NCI-H2029 (cell line): ENCODE results near the gene CAMK1.

Experiments
- DNase-seq: peaks from one replicate; lab custom pipeline; 2025; lab: John Stamatoyannopoulos, UW

Gene CAMK1

DNA sequence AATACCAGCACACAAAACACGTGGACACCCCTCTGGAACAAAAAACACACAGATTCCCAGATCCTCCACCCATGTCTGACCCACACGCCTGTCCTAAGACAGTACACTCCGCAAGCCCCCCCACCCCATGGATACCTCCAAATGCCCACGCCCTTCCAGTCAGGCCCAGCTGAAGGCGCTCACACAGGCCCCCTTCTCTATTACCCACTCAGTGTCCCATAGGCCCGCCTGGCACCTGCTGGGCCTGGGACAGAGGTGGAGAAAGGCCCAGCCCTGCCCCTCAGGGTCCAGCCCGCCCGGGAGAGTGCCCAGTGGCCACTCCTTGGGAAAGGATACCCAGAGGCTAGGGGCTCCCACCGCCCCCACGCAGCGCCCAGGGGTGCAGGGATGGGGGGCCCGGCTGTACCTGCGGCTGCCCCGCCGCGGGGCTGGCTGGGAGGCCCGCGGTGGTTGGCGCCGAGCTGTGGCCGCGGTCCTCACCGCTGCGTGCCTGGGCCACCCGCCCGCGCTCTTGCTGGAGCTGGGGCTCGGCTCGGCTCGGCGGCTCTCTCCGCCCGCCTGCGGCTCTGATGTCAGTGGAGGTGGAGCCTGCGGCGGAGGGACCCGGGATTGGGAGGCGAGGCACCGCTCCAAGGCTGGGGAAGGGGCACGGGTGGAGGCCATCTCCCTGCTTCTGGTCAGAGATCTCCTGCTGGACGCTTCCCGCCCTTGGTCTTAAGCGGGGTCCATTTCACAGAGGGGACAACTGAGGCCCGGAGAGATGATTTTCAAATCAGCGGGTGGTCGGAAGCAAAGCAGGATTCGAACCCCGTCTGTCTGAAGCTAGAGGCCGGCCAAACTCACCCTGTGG lies at the start of gene CAMK1:
TSS of gene CAMK1 (minus strand) at position 522 of the 850 bp plus-strand sequence. CDS start 2,198 bp downstream, outside the sequence.
- DNase-seq, result peak; percentile 68

DNA sequence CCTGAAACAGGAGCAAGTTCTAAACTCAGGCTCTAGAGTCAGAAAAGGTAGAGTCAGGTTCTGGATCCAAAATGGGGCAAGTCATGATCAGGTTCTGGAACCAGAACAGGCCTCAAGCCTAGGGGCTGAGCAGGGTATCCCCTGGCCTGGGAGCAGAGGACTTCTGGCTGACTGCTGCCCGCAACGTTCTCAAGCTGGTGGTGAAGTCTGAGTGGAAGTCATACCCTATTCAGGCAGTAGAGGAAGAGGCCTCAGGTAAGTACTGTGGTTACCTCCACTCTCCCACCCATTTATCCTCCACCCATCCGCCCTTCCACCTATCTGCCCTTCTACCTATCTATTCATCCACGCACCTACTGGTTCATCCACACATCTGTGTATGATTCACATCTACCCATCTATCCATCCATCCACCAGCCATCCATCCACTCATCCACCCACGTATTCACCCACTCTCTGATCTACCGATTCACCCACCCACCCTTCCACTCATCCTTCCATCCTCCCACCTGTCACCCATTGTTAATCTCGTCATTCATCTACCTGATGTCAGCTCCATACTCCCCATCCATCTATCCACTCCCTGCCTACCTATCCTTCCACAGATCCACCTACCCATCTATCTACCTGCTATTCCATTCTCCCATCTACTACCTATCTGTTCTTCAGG lies 49.1 kb upstream of the CAMK1 start:
- no peak for DNase-seq

DNA sequence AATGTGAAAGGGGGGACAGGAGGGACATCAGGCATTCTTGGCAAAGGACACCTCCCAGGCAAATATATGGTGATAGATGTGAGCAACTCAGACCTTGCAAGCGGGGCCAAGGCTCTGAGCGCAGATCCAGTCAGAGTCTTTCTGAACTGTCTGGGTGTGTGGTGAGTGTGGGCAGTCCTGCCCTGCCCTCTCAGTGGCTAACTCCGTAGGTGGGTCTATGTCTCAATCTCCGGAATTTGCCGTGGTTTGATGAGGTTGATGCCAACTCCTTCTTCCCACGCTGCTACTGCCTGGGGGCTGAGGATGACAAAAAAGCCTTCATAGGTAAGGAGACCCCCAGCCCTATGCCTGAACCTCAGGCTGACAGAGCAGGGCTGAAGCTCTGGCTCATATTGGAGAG lies 47.7 kb upstream of the CAMK1 start:
- no peak for DNase-seq

DNA sequence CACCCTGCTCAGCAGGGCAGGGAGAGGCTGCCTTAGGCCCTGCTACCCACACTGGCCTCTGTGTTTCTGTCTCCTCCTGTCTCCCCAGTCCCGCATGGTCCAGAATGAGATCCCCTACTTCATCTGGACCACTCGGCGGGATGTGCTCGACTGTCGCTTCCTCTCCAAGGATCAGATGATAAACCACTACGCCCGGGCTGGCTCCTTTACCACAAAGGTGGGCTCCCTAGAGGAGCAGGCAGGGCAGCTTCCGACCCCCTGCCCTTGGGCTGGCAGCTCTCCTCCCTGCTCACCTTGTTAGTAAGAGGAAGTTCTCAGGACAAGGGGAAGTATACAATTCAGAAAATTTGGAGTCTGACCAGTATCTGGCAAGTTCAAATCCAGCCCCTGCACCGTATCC lies 46.2 kb upstream of the CAMK1 start:
- DNase-seq, result no peak

DNA sequence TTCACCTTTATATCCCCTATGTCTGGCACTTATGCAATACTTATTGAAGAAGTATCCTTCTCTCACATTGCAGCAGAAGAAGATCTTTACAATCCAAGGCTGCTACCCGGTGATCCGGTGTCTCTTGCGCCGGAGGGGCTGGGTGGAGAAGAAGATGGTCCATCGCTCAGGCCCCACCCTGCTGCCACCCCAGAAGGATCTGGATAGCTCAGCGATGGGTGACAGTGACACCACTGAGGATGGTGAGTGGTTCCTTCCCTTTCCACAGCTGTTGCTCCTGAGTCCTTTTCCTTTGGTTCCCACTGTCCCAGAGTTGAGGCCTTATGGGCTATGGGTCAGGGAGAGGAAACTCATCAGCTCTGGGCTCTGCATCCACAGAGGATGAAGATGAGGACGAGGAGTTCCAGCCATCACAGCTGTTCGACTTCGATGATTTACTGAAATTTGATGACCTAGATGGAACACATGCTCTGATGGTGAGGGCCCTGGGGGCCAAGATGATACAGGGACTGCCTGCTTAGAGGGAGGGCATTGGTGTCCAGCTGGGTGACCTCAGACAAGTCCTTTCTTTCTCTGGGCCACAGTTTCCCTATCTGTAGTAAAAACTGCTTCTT lies 43.2 kb upstream of the CAMK1 start:
- DNase-seq, result no peak

DNA sequence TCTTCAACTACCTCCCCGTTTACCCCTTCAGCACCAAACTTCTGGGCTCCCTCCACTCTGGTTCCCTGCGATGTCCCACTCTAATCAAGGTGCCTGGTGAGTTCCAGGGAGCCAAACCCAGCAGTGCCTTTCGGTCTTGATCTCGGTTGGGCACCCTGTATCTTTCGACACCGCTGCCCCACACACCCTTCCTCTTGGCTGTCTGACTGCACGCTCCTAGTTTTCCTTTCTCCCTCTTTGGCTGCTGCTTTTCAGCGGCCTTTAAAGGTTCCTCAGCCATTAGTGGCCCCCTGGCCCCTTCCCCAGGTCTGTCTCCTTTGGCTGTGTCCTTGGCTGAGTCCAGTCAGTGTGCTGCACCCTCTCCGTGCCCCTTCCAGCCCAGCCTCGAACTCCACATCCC lies 41.1 kb upstream of the CAMK1 start:
- no peak for DNase-seq

DNA sequence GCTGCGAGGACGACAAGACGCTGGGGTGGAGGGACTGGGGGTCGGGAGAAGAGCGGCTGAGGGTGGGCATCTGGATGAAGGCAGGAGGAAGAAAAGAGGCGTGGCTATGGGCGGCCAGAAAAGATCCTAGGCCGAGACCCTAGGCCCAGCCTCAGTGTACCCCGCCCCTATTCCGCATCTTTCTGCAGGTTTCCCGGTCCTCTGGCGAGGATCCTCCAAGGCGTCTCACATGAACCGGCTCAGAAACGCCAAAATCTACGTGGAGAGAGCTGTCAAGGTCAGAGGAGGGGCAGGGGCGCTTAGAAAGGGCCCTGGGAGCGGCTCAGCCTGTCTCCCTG lies 40.7 kb upstream of the CAMK1 start:
- no peak for DNase-seq

DNA sequence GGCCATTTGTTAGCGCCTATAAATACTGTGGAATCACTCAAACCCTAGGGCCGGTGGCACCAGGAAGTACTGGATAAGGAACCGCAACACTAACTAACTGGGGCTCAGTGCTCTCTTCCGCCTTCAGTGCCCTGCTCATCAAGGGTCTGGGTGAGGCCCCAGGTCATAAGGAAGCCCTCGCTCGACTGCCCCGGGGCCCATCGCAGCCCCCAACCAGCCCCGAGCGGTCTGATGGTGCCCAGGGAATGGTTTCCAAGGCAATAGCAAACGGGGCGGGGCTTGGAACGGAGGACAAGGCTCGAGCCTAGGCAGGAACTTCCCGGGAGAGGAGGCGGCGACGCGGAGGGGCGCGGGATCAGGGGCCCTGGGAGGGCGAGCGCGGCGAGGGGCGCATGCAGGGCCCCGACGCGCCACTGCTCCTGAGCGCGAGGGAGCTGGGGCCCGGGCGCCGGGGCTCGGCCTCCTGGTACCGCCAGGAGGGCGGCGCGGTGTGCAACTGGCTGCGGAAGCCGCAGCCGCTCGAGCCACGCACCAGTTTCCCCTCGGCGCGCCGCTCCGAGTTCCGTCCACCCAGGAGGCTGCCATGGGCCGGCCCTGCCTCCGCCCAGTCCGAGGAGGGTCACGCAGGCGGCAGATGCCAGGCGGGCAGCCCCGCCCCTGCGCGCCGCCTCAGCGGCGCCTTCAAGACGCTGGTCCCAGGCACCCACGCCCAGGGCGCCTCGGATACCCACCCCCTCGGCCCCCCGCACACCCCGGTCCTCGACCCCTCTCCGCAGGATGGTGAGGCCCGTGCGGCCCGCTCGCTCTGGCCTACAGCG lies 40.1 kb upstream of the CAMK1 start, which contains the start of gene TTLL3:
TSS of gene TTLL3 (plus strand) at position 648 of the 818 bp plus-strand sequence. CDS start 400 bp downstream, outside the sequence.
- peak; percentile 80 for DNase-seq

DNA sequence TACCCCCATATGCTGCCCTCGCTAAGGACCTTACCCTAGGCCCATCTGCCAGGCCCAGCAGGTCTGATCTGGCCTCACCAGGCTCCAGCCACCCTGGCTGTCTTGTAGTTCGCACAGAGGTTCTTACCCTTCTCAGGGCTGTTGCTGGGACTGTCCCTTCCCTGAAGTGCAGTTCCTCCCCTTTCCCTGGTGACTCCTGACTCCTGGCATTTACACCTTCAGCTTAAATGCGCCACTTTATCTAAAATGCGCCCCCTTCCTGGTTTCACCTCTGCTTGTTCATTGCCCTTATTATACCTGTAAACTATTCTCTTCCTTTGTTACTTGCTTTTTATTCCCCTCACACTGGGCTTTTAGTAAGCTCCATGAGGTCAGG lies 39.5 kb upstream of the CAMK1 start:
- no peak for DNase-seq

DNA sequence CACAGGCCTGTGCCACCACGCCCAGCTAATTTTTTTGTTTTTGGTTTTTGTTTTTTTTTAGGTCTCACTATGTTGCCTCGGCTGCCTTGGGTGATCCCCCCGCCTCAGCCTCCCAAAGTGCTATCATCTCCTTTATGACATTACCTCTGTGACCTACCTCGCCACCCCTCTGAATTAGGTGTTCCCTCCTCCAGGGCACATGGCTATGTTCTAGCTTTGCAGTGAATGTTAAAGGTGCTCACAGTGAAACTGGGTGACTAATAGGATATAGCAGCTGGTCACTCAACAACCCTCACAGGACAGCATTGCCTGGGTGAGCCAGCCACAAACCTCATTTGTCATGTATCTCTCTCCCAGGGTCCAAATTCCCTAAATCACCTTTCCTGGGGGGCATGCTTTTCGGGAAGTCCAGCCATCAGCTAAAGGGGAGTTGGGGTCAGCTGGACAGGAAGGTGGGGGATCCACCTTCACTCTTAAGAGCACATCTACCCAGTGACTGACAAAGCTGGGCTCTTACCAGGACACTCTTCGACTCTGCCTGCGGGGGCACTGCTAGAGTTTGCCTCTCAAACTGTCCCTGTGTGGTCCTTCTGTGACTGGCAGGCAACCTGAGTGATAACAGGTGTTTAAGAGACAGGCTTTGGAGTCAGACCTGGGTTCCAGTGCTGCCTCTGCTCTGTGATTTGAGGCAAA lies 38.7 kb upstream of the CAMK1 start:
- DNase-seq, result peak; percentile 54

DNA sequence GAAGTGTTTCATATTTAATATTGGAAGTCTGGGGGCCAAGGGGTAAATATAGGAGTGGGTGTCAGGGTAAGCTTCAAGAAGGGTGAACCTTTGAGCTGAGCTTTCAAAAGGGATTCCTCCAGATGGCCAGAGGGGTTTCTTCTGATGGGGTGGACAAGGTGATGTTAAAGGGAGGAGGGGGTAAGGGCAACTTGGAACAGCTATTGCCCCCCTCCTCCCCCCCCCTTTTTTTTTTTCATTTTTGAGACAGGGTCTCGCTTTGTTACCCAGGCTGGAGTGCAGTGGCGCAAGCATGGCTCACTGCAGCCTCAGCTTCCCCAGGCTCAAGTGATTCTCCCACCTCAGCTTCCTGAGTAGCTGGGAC lies 38.2 kb upstream of the CAMK1 start:
- no peak for DNase-seq

DNA sequence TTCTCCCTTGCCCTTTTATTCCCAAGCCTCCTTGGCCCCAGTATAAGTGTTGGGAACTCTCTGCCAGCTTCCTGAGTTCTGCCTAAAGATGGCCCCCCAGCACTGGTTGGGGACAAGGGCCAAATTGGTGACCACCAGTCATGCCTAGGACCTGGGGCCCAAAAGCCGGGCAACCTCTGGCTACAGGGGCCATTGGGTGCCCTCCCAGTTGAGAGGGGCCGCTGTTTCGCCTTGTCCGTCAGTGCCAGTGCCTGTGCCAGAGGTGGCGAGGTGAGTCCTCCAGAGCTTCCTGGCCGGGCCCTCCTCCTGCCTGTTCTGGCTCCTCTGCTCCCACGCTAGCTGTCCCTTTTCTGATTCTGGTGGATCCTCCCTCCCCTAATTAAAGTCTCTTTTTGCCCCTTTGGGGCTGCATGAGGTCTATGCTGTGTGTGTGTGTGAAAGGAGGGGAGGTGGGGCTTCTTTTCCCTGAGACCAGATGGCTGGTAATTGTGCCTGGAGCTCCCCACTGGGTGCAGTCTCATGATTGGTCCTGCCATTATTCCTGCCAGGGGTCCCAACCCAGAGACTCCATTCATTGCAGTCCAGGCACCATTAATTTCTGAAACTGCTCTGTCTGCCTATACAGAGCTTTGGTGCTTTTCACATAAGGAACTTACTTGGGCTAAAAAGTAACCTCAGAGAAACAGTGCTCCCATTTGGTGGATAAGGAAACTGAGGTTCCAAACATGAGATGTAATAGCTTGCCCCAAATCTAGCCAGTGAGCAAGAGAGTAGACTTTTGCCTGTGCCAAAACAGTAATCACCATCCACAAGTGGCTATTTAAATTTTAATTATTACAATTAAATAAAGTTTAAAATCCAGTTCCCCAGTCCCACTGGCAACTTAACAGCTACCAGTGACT lies 37.2 kb upstream of the CAMK1 start:
- no peak for DNase-seq

DNA sequence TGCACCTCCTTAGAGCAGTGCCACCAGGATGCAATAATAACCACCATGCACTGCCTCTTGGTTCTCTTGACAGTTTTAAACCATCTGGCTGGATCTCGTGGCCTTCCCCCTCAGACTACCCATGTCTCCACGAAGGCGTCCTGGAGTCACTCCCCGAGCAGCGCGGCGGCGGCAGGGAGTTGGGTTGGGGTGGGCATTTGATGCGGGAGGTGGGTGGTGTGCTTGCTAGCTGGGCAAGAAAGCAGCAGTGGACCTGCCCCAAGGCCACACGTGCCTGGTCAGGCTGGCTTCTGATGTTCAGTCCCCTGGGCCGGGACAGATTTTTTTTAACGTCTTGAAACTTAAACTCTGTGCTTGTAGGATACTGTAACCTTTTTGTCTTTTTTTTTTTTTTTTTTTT lies 36.4 kb upstream of the CAMK1 start:
- DNase-seq, result no peak

DNA sequence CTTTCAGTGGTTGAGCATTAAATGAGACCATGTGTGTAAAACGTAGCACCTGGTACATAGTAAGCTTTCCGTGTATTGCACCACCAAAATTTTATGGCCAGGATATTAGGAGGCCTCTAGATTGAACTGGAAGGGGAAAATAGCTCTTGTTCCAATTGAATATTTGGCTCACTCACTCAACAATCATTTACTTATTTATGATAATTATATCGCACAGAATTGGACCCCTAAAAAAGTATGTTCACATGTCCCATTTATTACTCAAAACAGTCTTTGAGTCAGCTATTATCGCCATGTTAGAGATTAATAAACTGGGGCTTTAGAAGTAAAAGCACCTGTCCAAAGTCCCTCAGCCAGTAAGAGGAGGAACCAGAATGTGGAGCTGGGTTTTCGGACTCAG lies 35.2 kb upstream of the CAMK1 start:
- DNase-seq, result no peak

DNA sequence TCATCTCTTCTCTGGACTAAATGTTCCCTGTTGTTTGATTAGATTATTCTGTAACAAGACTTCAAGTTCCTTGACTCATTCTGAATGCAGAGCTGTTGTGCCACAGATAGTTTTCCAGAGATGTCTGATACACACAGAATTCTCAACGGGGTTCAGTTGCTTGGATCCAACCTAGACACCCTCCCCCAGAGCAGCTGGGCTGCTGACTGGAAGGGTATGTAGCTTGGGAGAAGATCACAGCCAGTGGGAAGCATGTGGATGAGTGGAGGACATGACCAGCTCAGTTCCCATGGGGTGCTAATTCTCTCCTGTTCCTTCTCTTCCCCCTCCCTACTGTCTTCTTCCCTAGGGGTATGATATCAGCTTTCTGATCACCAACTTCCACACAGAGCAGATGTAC lies 33.7 kb upstream of the CAMK1 start:
- DNase-seq, result no peak

DNA sequence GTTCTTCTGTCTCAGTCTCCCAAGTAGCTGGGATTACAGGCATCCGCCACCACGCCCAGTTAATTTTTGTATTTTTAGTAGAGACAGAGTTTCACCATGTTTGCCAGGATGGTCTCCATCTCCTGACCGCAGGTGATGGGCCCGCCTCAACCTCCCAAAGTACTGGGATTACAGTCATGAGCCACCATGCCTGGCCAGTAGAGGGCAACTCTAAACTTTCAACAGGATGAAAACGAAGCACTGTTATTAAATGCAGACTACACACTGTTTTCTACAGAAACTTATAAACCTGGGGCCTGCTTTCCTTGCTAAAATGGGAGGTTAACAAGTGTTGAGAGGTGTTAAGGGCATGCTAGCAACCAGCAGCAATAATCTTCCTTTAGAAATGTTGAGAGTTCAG lies 30.8 kb upstream of the CAMK1 start:
- no peak for DNase-seq

DNA sequence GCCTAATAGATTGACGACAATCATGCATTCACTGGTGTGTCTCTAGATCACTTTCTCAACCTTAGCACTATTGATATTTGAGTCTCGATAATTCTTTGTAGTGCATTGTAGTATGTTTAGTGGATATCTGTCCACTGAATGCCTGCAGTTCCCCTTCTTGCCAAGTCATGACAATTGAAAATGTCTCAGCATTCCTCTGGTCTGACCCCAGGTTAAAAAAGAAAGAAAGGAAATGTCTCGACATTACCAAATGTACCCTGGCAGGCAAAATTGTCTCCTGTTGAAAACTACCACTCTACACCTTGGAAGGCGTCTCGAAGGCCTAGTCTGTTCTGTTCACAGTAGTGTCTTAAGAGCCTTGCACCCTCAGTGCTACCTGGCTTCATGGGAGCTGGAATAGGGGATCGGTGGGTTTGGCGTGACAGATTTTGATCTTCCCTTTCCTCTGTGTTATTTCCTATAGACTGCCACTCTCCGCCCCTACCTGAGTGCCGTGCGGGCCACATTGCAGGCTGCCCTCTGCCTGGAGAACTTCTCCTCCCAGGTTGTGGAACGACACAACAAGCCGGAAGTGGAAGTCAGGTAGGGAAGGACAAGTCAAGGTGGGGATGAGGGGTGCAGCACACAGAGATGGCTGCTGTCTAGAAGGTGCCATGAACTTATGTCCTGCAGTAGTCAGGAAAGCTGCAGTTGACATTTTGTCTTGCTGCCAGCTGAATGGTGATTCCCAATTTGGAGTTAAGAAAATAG lies 27.6 kb upstream of the CAMK1 start:
- no peak for DNase-seq

DNA sequence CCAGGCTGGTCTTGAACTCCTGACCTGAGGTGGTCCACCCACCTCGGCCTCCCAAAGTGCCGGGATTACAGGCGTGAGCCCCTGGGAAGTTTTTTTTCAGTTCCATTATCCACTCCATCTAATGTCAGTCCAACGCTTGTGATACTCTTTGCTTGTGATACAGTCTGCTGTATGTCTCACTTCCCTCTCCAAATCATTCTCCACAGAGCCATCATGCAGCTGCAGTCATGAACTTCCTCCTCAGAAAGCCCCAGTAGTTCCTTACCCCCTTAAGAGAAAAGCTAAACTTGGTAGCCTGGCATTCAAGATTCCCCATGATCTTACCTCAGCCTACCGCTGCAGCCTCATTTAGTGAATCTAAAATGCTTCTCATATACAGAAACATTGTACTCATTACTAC lies 25.5 kb upstream of the CAMK1 start:
- no peak for DNase-seq

DNA sequence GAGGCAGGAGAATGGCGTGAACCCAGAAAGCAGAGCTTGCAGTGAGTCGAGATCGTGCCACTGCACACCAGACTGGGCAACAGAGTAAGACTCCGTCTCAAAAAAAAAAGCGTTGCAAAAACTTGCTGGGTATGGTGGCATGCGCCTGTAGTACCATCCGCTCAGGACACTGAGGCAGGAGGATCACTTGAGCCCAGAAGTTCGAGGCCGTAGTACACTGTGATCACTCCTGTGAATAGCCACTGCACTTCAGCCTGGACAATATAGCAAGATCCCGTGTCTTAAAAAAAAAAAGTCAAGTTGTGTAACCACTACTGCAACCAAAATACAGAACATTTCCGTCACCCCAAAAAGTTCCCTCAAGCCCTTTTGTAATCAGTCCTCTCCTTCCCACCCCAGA lies 24.7 kb upstream of the CAMK1 start:
- DNase-seq, result no peak

DNA sequence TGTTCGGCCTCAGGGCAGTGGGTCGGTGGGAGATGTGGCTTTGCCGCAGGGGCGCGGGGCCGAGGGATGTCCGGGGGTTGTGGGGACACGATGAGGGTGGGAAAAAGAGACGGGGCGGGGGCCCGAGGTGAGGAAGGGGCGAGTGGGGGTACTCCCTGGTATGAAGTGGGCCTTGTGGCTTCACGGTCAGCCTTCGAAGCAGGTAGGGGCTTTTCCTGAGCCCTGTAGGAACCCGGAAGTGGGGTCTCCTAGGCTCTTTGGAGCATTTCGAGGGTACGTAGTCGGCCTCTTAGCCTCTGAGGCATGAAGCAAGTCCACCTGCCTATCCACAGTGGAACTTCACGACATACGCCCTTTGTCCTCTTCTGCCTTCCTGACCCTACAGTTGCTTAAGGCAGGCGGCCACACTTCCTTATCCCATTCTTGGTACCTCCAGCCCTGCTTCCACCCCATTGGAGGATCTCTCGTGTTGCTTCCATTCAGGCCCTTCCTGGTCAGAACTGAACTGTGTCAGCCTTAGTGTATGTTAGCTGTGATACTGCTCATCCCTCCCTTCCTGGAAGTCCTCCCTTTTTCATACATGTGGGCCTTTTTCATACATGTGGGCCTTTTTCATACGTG lies 23.5 kb upstream of the CAMK1 start:
- peak; percentile 42 for DNase-seq
